MV-4-11 (cell line): ENCODE measurements around the gene TUBA4B.
"Not testable (repeated sequence)": the region's sequence is repeated elsewhere in the genome, so short reads cannot be mapped to it uniquely, and the experiment has no call there.

Experiments used
- DNase-seq: peaks from one replicate; lab custom pipeline; 2025; lab: John Stamatoyannopoulos, UW

TUBA4B gene

DNA sequence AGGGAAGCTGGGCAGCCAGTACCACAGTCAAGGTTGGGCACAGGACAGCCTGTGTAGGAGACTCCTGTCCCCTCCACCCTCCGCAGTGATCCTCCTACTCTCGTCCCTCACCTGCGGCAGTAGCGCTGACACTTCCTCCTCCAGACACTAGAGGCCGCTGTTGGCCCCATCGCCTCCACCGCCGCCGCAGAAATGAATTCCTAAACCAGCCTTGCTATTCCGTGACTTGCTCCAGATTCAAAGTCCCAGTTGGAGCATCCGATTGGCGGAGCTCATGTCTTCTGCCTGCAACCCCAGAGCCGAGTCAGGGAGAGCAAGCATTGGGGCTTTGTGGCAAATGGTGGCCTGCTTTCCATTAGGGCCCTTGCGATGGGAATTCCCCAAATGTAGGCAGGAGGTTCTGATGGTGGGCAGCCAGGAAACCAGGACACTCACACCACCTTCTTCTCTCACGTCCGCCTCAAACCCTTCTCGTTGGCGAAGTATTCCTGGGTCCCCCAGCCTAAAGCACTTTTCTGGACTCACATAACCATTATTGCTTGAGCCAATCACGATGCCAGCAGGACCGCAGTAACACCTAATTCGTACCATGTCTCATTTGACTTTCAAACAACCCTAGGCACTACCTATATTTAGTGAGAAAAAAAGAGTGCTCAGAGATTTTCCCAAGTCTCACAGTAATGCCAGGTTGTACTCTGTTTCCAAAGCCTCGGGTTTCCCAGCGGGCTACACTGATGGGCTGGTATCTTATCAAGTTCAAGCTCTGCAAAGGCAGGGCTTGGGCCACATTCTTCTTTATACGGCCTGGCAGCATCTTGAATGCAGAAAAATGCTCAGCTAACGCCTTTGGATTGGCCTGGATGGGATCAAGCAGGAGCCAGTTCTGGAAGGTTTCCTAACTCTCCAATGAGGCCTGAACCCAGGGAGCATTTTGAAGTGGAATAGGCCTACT lies 24.9 kb downstream of the TUBA4B start:
- DNase-seq, result peak; percentile 16

DNA sequence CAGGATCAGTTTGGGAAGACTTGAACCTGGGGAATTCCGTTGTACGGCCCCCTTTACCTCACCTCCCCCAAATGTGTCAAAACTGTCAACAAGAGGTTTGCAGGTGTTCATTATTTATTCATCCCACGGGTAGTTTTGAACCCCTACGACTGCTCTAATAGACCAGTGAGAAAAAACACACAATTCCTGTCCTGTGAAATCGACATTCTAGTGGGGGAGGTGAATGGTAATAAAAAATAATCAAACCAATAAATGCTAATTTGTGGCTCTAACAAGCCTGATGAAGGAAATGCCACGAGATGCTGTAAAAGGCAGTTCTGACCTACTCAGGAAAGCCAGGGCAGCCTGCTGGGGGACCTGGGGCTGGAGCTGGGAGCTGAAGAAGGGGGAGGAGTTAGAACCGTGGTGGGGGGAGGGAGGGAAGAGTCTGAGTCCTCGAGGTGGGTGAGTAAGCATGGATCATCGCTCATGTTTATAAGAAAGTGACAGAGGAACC lies 25.7 kb downstream of the TUBA4B start:
- DNase-seq, result no peak

- peak; percentile 97 for DNase-seq
These were observed 26.3 kb downstream of the TUBA4B start, which contains the start of gene DNAJB2 for GRCh38 chr2:219279151-219279915. DNAJB2 (plus strand) TSS chr2:219279366; CDS start chr2:219279834, 468 bp downstream.

DNA sequence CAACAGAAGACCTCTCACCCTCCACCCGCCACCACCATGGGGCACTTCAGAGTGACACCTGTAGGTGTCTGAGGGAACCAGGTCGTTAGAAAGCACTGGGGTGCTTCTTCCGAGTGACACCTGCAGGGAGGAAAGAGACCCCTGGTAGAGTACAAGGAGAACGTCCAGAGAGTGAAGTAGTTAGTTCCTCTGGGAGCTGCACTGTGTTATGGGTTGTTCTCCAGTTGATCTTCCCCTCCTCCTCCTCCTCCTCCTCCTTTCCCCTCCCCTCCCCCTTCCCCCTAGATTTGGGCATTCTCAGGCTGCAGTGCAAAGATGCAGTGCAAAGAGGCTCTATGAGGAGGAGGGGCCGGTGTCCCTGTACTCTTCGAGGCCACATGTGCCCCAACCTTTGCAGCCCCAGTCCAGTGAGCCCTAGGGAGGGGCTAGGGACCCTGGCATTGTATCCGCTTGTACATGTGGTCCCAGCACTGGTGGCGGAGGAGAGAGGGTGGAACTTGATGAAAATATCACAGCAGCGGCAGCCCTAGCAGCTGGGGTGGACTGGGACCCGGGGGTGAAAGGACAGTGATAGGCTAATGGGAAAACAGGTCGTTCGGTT lies 27.0 kb downstream of the TUBA4B start:
- no peak for DNase-seq

- no peak for DNase-seq
These were observed 27.6 kb downstream of the TUBA4B start for GRCh38 chr2:219280651-219281050.

DNA sequence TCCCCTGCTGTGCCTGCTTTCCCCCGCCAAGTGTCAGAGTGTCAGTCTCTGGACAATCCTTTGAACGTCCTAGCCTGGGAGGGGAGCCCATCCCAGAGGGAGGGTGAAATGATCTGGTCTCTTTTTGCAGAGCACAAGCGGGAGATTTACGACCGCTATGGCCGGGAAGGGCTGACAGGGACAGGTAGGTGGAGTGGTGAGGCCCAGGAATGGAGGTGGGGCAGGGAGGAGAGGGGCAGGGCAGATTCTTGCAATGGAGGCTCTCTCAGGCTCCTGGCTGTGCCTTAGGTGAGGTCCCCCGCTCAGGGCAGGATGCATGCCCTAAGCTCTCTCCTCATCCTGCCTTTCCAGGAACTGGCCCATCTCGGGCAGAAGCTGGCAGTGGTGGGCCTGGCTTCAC lies 28.5 kb downstream of the TUBA4B start:
- no peak for DNase-seq

DNA sequence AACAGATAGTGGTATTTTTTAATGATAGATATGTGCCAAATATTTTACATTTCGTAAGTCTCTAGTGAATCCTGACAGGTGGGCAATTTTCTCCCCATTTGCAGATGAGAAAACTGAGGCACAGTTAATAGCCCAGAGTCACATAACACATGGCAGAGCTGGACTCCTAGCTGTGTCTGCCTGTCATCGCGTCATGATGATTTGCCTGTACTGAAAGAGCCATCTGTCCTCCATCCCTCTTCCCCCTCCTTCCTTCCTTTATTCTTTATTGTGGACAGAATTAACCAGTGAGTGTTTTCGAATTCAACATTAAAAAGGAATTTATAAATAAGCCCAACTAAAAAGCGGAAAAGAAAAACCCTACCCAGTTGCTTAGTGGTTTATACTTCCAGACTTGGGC lies 29.3 kb downstream of the TUBA4B start:
- DNase-seq, result no peak

- no peak for DNase-seq
These were observed 30.0 kb downstream of the TUBA4B start for GRCh38 chr2:219282943-219283581.

- no peak for DNase-seq
These were observed 31.7 kb downstream of the TUBA4B start for GRCh38 chr2:219284501-219285372.

GRCh38 chr2:219285373-219285735 lies 32.3 kb downstream of the TUBA4B start:
- no peak for DNase-seq

GRCh38 chr2:219285894-219286425 lies 32.9 kb downstream of the TUBA4B start:
- DNase-seq, result no peak

GRCh38 chr2:219286436-219287115 lies 33.5 kb downstream of the TUBA4B start:
- DNase-seq, result no peak

- DNase-seq, result not testable (repeated sequence)
These were observed 34.0 kb downstream of the TUBA4B start for GRCh38 chr2:219287116-219287440.

DNA sequence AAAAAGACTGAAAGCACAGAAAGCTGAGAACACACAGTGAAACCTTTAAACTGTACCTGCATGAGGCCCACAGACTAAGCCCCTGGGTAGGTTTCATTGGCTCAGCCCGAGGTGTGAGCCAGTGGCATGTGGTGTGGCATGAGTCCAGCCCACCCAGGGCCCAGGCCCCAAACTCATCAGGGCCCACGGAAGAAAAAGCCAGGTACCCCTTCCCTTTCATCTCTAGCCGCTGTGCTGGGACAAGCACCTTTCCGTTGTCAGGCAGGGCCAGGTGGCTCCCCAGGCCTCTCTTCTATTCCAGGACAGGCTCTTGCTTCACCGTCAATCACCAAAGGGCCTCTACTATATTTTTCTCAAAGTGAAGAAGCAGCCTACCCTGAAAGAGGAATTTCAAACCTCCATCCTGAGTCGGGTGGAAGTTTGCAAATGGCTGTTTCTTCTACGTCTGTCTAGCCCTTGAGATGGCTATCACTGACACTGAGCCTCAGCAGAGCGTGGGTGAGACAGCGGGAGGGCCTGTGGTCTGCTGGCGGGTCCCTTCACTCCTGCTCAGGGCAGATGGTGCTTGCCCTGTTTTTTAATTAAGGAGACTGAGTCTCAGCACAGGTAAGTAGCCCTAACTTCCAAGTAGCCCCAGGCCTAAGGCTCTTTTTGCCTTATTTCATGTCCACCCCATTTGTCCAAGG lies 34.7 kb downstream of the TUBA4B start:
- DNase-seq, result no peak

GRCh38 chr2:219289195-219289536 lies 36.1 kb downstream of the TUBA4B start:
- DNase-seq, result no peak

DNA sequence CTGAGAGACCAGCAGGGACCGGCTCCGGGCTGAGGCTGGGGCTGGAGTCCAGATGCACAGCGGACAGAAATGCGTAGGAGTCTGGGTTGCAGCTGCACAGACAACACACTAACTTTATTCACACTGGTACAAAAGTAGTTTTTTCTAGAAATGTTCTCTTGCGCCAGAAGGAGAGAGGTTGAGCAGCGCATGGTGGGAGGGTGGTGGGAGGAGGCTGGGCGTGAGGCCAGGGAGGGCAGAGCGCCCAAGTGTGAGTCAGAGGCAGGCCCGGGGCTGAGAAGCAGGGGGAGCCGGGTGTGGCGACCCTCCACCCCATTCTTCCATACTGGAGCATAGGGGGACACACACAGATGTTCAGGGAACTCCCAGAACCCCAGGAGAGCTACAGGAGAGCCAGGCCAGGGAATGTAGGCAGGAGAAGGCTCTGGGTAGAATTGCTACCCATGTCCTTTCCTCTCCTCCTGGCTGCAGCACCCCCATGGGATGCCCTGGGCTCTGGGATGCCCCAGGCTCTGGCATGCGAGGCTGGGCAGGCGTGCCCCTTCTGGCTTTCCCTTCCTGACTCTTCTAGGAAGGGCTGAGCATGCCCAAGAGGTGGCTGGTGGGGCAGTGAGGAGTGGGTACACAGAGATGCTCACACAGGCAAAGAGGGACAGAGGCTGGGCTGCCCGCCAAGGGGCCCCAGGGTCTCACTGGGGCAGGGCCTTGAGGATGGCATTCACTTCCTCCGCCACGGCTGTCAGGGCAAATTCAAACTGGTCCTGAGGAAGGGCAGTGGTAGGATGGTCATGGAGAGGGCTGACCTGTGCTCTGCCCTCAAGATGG lies 36.7 kb downstream of the TUBA4B start:
- peak; percentile 15 for DNase-seq

- no peak for DNase-seq
These were observed 37.5 kb downstream of the TUBA4B start for GRCh38 chr2:219290381-219291171.

GRCh38 chr2:219291394-219291793 lies 38.4 kb downstream of the TUBA4B start:
- no peak for DNase-seq
